HUES64 (cell line): ENCODE data around the gene ROBO4. TPM values are rescaled to one million over a fixed set of nuclear protein-coding genes. Genes with fewer than 3 reads are reported as not detected.

Experiments
- H3K27ac ChIP-seq: 2 replicates; pipeline ENCODE4 v1.7.0; 2013; ENCODE audit warnings: low read depth, low read length, inconsistent platforms
- H3K27me3 ChIP-seq: 2 replicates; pipeline ENCODE4 v1.6.1; 2013; ENCODE audit warnings: mild to moderate bottlenecking, low read length; ENCODE audit not compliant: insufficient read depth
- H3K36me3 ChIP-seq: 2 replicates; pipeline ENCODE4 v1.6.1; 2013; ENCODE audit warnings: mild to moderate bottlenecking, low read length; ENCODE audit not compliant: insufficient read depth
- H3K4me1 ChIP-seq: 2 replicates; pipeline ENCODE4 v1.6.1; 2013; ENCODE audit warnings: mild to moderate bottlenecking, low read length, moderate library complexity; ENCODE audit not compliant: insufficient read depth
- H3K4me3 ChIP-seq: 2 replicates; pipeline ENCODE4 v1.5.1; 2013; ENCODE audit warnings: mild to moderate bottlenecking, low read length, moderate library complexity
- H3K9ac ChIP-seq: 2 replicates; pipeline ENCODE4 v1.6.1; 2013; ENCODE audit warnings: mild to moderate bottlenecking, low read depth, low read length
- H3K9me3 ChIP-seq: 2 replicates; pipeline ENCODE4 v1.6.1; 2013; ENCODE audit warnings: low read depth, low read length; ENCODE audit not compliant: insufficient read depth
- WGBS: fragments of 150-250, 120-280 bp; methylation state at CpG from one replicate; pipeline ENCODE4 v1.1.7; 2013; ENCODE audit warnings: missing lambda C conversion rate; 5-methylcytosine and 5-hydroxymethylcytosine counted together
- polyA plus RNA-seq, 2 experiments: library from polyadenylated mRNA; stranded (reverse); fragments of 50-300 nt; gene quantifications; one replicate each; pipeline ENCODE4 v1.2.3, GENCODE V29; 2013

ROBO4 gene
- polyA plus RNA-seq (2013, experiment 1 of 2): not detected
- polyA plus RNA-seq (2013, experiment 2 of 2): 0.19 TPM

DNA sequence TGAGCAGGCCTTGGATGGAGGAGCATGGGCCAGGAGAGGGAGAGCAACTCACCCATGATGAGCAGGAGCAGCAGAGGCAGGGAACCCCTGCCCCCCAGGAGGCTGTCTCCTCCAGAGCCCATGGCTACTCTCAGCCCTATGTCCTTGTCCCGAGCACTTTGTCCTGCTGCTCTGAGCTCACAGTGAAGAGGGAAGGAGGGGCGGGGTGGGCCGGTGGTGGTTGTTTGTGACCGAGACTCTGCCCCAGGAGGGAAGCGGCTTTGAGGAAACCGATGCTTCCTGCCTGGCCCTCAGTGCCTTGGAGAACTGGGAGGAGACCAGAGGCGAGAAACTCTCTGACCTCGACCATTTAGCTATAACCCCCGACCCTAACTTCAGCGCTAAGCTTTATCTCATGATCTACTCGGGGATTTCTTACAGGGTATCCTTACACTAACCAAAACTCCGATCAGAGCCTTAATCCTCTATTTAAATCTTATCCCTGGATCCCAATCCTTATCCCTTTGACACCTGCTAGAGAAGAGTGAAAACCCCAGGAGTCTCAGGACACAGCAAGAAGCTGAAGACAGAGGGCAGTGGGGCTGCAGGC, at the start of gene ROBO4:
ROBO4 (minus strand) TSS at position 192 of the 589 bp plus-strand sequence; CDS start at position 122, 70 bp downstream.
- Histone ChIP-seq H3K9ac (no peak within 1 kb of the TSS), H3K4me1 (peaks cover 7% of the 10 kb centered on the region; the same call in 1 of the 2 replicates), H3K4me3 (no peak within 1 kb of the TSS), H3K9me3 (no peaks in the 10 kb centered on the region), H3K36me3 (no peaks in the 10 kb centered on the region), H3K27me3 (peaks cover 9% of the 10 kb centered on the region), H3K27ac (no peak within 1 kb of the TSS)
- 65% methylated on average over 12 of the region's 12 CpGs for WGBS

DNA sequence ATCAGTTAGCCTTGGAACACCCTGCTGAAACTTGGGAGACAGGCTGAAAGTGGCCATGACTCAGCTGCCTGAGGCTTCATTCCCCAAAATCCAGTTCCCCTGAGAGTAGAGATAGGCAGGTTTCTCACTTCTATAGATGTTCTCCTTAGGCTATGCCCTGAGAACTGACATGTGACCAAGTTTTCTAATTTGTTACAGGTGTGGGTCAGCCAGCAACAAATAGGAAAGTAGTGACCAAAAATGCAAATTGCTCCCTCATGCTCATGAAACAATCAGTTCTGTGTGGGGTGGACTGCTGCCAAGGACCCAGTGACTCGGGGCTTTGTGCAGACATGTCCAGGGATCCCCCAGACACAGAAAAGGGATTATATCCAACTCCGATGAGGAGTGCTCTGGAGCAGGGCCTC, 49.1 kb upstream of the ROBO4 start:
- Histone ChIP-seq H3K4me1 (no peaks in the 10 kb centered on the region), H3K27ac (no peak overlapping the region), H3K27me3 (peaks cover 22% of the 10 kb centered on the region), H3K9ac (no peak overlapping the region), H3K36me3 (no peaks in the 10 kb centered on the region), H3K9me3 (no peaks in the 10 kb centered on the region), H3K4me3 (no peak overlapping the region)
- 97% methylated on average over 2 of the region's 2 CpGs for WGBS

DNA sequence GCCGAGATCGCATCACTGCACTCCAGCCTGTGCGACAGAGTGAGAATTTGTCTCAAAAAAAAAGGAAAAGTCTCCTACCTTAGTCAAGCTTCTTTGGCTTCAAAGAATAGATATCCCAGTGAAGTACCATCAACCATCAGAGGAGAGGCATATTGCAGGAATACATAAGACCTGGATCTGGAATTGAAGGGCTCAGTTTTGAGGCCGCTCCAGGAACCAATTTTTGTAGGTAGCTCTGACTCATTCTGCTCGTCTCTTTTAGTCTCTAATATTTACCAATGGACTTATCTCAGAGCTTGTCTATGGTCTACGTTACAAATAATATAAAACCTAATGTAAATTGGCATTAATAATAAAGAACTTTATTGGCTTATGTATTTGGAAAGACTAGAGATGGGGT, 48.2 kb upstream of the ROBO4 start:
- Histone ChIP-seq H3K9me3 (no peaks in the 10 kb centered on the region), H3K27ac (no peak overlapping the region), H3K4me1 (no peaks in the 10 kb centered on the region), H3K36me3 (no peaks in the 10 kb centered on the region), H3K9ac (no peak overlapping the region), H3K27me3 (peaks cover 13% of the 10 kb centered on the region), H3K4me3 (no peak overlapping the region)
- 95% methylated on average over 5 of the region's 6 CpGs for WGBS

DNA sequence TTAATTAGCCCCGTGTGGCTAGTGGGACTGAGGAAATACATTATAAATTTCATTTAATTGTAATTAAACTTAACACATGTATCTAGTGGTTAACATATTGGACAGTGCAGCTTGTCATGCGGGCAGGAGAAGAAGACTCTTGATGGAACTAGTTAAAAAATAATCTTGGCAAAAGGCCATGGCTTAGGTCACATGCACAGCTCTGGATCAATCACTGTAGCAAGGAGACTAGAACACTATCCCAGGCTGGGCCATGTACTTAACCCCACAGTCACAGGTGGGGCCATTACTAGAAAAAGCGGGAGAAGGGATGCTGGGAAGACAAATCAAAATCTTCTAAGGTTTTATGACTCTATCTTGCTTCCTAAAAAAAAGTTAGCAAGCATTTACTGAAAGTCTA, 46.9 kb upstream of the ROBO4 start:
- no peak overlapping the region for H3K4me3 ChIP-seq
- no peak overlapping the region for H3K9ac ChIP-seq
- H3K36me3 ChIP-seq: no peaks in the 10 kb centered on the region
- H3K4me1 ChIP-seq: no peaks in the 10 kb centered on the region
- no peaks in the 10 kb centered on the region for H3K9me3 ChIP-seq
- WGBS: 96% methylated on average over 2 of the region's 3 CpGs
- H3K27ac ChIP-seq: no peak overlapping the region
- peaks cover 9% of the 10 kb centered on the region for H3K27me3 ChIP-seq

DNA sequence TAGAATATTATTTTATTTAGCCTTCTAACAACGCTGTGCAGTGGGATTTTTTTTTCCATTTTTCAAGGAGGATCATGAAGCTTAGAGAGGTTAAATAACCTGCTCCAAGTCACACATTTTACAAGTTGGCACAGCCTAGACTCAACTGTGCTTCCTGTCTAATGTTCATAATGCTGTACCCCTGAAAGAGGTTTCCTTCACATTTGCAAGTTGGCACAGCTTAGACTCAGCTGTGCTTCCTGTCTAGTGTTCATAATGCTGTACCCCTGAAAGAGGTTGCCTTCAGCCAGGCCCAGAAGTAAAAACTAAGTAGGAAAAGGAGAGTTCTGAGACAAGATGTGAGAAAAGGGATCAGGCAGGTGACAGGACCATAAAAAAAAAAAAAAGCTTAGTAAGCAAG, 46.1 kb upstream of the ROBO4 start:
- no CpG with 5 or more reads among the region's 1 CpG for WGBS
- Histone ChIP-seq H3K4me1 (no peaks in the 10 kb centered on the region), H3K9ac (no peak overlapping the region), H3K27me3 (peaks cover 9% of the 10 kb centered on the region), H3K27ac (no peak overlapping the region), H3K4me3 (no peak overlapping the region), H3K36me3 (no peaks in the 10 kb centered on the region), H3K9me3 (no peaks in the 10 kb centered on the region)

DNA sequence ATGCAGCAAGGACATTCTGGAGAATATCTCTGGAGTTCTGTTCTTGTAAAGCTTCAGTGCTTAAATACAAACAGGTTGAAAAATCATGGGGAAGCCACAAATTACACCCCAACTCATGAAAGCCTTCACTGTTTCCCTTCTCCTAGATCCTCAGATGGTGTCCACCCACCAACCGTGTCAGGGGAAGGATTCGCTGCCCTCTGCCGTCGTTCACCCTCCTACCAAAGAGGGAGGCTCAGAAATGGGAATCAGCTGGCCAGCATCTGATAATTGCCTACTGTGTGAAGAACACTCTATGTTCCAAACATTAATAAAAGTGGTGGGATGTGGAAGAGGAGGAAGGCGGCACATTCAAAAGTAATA, 45.6 kb upstream of the ROBO4 start:
- H3K9ac ChIP-seq: no peak overlapping the region
- 85% methylated on average over 4 of the region's 5 CpGs for WGBS
- no peak overlapping the region for H3K27ac ChIP-seq
- H3K4me1 ChIP-seq: no peaks in the 10 kb centered on the region
- H3K4me3 ChIP-seq: no peak overlapping the region
- peaks cover 9% of the 10 kb centered on the region for H3K27me3 ChIP-seq
- no peaks in the 10 kb centered on the region for H3K36me3 ChIP-seq
- H3K9me3 ChIP-seq: no peaks in the 10 kb centered on the region

DNA sequence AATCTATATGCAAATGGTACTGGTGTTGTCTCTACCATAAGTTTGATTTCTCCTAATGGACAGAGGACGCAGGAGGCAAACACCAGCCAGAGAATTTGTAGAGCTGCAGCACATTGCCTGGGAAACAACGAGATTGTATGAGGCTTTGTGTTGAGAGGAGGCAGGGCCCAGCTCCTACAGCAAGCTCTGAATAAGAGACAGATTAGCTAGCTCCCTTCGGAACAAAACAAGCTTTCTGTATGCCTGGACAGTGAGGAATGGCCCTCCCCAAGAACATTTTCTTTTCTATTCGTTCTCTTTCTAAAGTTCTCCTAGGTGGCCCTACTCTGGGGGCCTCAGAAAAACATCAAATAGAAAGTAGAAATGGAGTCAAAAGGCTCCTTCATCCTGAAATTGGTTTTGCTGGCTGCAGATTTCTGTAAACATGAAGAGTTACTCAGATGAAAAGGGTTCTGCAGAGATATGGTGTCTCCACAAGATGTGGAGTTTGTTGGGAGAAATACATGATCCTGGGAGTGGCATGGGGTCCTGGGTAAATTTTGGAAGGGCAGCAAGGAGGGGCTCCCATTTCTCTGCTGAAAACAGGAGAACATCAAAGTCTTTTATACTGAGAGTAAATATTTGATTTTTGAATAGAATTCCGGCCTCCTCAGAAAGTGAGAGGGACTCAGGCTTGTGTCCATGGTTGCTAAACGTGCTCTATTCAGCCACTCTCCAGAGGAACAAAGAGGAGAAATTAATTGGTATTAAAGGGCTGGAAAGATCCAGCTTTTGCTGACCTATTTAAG, 45.0 kb upstream of the ROBO4 start:
- Histone ChIP-seq H3K4me1 (no peaks in the 10 kb centered on the region), H3K27me3 (peaks cover 9% of the 10 kb centered on the region), H3K4me3 (no peak overlapping the region), H3K9me3 (no peaks in the 10 kb centered on the region), H3K9ac (no peak overlapping the region), H3K27ac (no peak overlapping the region), H3K36me3 (no peaks in the 10 kb centered on the region)
- 85% methylated on average over 6 of the region's 6 CpGs for WGBS

DNA sequence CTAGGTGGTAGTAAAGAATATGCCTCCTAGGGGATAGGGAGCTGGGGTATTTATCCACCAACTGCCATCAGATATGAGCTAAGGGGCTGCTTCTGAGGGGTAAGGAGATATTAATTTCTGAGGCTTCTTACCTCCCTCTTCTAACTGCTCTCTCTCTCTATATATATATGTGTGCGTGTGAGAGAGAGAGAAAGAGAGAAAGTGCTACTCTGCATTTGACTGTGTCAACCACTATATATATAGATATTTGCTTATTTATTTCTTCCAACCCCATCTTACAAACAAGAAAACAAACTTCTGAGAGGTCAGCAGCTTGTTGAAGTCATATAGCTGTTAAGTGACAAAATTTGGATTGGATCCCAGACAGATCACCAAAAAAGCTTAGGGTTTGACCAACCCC, 44.0 kb upstream of the ROBO4 start:
- H3K4me3 ChIP-seq: no peak overlapping the region
- H3K4me1 ChIP-seq: no peaks in the 10 kb centered on the region
- peaks cover 9% of the 10 kb centered on the region for H3K27me3 ChIP-seq
- H3K9me3 ChIP-seq: no peaks in the 10 kb centered on the region
- H3K9ac ChIP-seq: no peak overlapping the region
- no peaks in the 10 kb centered on the region for H3K36me3 ChIP-seq
- no peak overlapping the region for H3K27ac ChIP-seq
- no CpG with 5 or more reads among the region's 1 CpG for WGBS

DNA sequence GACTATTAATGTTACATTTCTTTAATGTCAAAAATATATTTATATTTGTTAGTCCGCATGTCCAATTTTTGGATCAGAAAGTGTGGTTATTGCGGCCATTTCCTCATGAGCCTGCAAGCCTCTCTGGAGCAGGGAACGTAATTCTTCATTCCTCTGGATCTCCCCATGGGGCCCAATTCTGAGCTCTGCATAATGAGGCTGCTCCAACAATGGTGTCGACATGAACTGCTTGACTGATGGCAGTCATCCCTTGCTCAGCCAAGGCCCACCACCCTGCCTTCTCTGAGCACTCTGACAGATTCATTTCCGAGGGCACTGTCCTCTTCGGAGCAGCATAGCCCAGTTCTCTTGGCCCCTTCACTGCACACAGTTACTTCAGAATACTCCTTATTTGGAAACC, 41.3 kb upstream of the ROBO4 start:
- H3K4me3 ChIP-seq: no peak overlapping the region
- H3K27me3 ChIP-seq: peaks cover 8% of the 10 kb centered on the region
- no peak overlapping the region for H3K27ac ChIP-seq
- no peaks in the 10 kb centered on the region for H3K4me1 ChIP-seq
- no peak overlapping the region for H3K9ac ChIP-seq
- no peaks in the 10 kb centered on the region for H3K36me3 ChIP-seq
- 76% methylated on average over 6 of the region's 6 CpGs for WGBS
- no peaks in the 10 kb centered on the region for H3K9me3 ChIP-seq

DNA sequence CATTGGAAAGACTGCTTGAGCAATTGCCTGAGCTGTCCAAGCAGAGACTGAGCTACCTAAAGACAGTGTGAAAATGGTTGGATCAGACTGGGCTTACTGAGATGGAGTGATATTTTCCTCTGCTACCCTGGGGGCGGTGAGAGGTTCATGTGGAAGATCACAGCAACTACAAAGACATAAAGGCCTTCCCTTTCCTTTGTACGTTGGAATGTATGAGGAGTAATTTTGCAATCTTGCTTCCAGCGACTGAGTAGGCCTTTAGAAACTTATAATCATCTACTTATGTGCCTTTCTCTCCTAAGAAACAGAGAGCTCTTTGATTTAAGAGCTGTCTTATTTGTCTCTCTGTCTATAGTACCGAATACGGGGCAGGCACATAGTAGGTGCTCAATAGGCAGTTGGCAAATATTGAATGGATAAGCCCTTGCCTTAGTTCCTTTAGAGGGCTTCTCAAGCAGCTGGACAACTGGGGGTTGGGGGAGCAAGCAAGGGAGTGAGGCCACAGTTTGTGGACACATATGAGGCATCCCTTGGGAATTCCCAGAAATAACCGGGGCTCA, 40.6 kb upstream of the ROBO4 start:
- H3K36me3 ChIP-seq: no peaks in the 10 kb centered on the region
- no peak overlapping the region for H3K27ac ChIP-seq
- H3K9ac ChIP-seq: no peak overlapping the region
- H3K27me3 ChIP-seq: peaks cover 10% of the 10 kb centered on the region
- H3K9me3 ChIP-seq: no peaks in the 10 kb centered on the region
- no peaks in the 10 kb centered on the region for H3K4me1 ChIP-seq
- WGBS: 97% methylated on average over 4 of the region's 6 CpGs
- no peak overlapping the region for H3K4me3 ChIP-seq

DNA sequence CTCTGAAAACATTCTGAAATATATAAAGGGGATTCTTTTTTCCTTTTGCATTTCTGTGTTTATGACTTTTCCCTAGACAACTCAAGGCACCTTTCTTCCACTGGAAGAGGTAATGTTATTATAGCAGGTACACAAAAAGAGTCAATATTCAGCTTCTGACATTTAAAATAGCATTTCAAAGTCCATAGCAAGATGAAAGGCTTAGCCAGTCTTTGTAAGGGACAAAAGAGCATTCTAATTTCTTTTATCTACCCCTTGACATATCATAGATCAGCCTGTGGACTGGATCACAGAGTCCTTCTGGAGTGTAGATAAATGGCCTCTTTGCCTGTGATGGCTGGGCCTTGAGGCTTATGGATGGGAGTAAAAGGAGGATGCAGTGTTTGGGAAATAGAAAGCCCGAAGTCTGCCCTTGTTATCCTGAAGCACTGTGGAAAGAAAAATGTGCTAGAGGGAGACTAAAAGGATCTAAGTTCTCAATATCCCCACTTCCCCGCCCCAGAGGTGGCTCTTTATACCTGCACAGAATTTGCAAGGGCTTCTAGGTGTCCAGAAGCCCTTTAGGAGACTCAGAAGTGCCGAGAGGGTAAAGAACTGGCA, 39.8 kb upstream of the ROBO4 start:
- WGBS: 86% methylated on average over 3 of the region's 3 CpGs
- Histone ChIP-seq H3K27me3 (peaks cover 10% of the 10 kb centered on the region), H3K4me3 (no peak overlapping the region), H3K9ac (no peak overlapping the region), H3K36me3 (no peaks in the 10 kb centered on the region), H3K27ac (no peak overlapping the region), H3K4me1 (no peaks in the 10 kb centered on the region), H3K9me3 (no peaks in the 10 kb centered on the region)
